Hematopoietic multipotent progenitor cell (in vitro differentiated cells): Measurements from ENCODE around the gene SGSH. TPM values are rescaled to one million over a fixed set of nuclear protein-coding genes. Genes with fewer than 3 reads are reported as not detected.
A peak's percentile ranks its signal among the peaks of the same experiment; 100 is the strongest.
"Not testable (repeated sequence)": the region's sequence is repeated elsewhere in the genome, so short reads cannot be mapped to it uniquely, and the experiment has no call there.

Experiments
- DNase-seq, 3 donors: peaks; one replicate each; pipeline ENCODE4 v3.0.0-alpha.2; 2011 to 2015; ENCODE audit warnings: low read depth in 2 of 3, low spot score in 2 of 3
- total RNA-seq: library from RNA; depleted of rRNA; stranded (reverse); fragments of >200 nt; gene quantifications from one replicate; pipeline ENCODE4 v1.2.3, GENCODE V29; 2012

Gene SGSH
- total RNA-seq, 1 donor: 0.81 TPM

- peak in 2 of 3 donors; percentile 86 to 89 for DNase-seq
Observed at GRCh38 chr17:80254396-80255251, 34.5 kb upstream of the SGSH start.

- DNase-seq: no peak
Observed at GRCh38 chr17:80253631-80254395, 33.7 kb upstream of the SGSH start.

- peak in 2 of 3 donors; percentile 70 to 87 for DNase-seq
Observed at GRCh38 chr17:80252871-80253270, 32.7 kb upstream of the SGSH start.

- no peak for DNase-seq
Observed at GRCh38 chr17:80251966-80252365, 31.8 kb upstream of the SGSH start.

GRCh38 chr17:80248894-80249710 is 29.0 kb upstream of the SGSH start:
- no peak for DNase-seq

GRCh38 chr17:80248001-80248893 is 28.1 kb upstream of the SGSH start:
- DNase-seq: no peak

GRCh38 chr17:80247561-80247960 is 27.4 kb upstream of the SGSH start:
- DNase-seq: no peak

GRCh38 chr17:80246726-80247125 is 26.6 kb upstream of the SGSH start:
- DNase-seq: no peak

GRCh38 chr17:80246266-80246681 is 26.1 kb upstream of the SGSH start:
- no peak for DNase-seq

- no peak for DNase-seq
Observed at GRCh38 chr17:80245566-80246265, 25.6 kb upstream of the SGSH start.

- DNase-seq: no peak
Observed at GRCh38 chr17:80244871-80245509, 24.9 kb upstream of the SGSH start.

- not testable (repeated sequence) for DNase-seq
Observed at GRCh38 chr17:80244448-80244847, 24.3 kb upstream of the SGSH start.

- DNase-seq: no peak
Observed at GRCh38 chr17:80243526-80244433, 23.6 kb upstream of the SGSH start.

GRCh38 chr17:80242505-80242904 is 22.4 kb upstream of the SGSH start:
- DNase-seq: no peak

GRCh38 chr17:80237386-80237785 is 17.3 kb upstream of the SGSH start:
- DNase-seq: no peak

GRCh38 chr17:80236911-80237310 is 16.8 kb upstream of the SGSH start:
- no peak for DNase-seq

- no peak for DNase-seq
Observed at GRCh38 chr17:80233202-80233601, 13.1 kb upstream of the SGSH start.

GRCh38 chr17:80232438-80232837 is 12.3 kb upstream of the SGSH start:
- no peak for DNase-seq
